Thoracic aorta (tissue), 2 donors: Measurements from ENCODE around the gene GART. TPM values are rescaled to one million over a fixed set of nuclear protein-coding genes. Genes with fewer than 3 reads are reported as not detected.
A peak's percentile ranks its signal among the peaks of the same experiment; 100 is the strongest.

Source experiments
- ATAC-seq: fragments of 150-250 bp; one replicate; pipeline ENCODE4 v1.8.0; 2017; ENCODE audit warnings: low read depth; ENCODE audit not compliant: insufficient number of reproducible peaks, low FRiP score
- DNase-seq: peaks from one replicate; pipeline ENCODE4 v3.0.0-alpha.2; 2020; ENCODE audit warnings: low spot score
- H3K27ac ChIP-seq, 2 donors: fragments of 200-600 bp; sonication (generic); 1 replicate in 1 of 2; 2 replicates in 1 of 2; pipeline ENCODE4 v1.5.1; 2016; ENCODE audit warnings: mild to moderate bottlenecking in 2 of 2, moderate library complexity in 2 of 2
- H3K27me3 ChIP-seq: fragments of 200-600 bp; sonication (generic); replicated peaks from 2 replicates; pipeline ENCODE4 v1.6.0; 2016; ENCODE audit warnings: mild to moderate bottlenecking; ENCODE audit not compliant: insufficient read depth
- H3K36me3 ChIP-seq: fragments of 200-600 bp; sonication (generic); one replicate; pipeline ENCODE4 v1.5.1; 2016
- H3K4me1 ChIP-seq, 2 donors: fragments of 200-600 bp; sonication (generic); 1 replicate in 1 of 2; 2 replicates in 1 of 2; pipeline versions ENCODE4 v1.5.1 to v1.6.0; 2016; ENCODE audit warnings: low read depth in 2 of 2, mild to moderate bottlenecking in 1 of 2; ENCODE audit not compliant: control insufficient read depth in 1 of 2
- H3K4me3 ChIP-seq: fragments of 200-600 bp; sonication (generic); 2 replicates; pipeline ENCODE4 v1.5.1; 2016; ENCODE audit warnings: mild to moderate bottlenecking
- H3K9me3 ChIP-seq: fragments of 200-600 bp; sonication (generic); 2 replicates; pipeline ENCODE4 v1.5.1; 2016
- total RNA-seq, 2 donors: library from RNA; depleted of rRNA; stranded (reverse); fragments of >200 nt; gene quantifications; one replicate each; pipeline versions ENCODE4 v1.1.0 to v1.2.3, GENCODE V29; 2016
- TF ChIP-seq, protein P1 (sequence below): fragments of 200-600 bp; sonication (generic); IDR thresholded peaks from one replicate; pipeline ENCODE4 v1.5.1; 2019; ENCODE audit warnings: antibody characterized with exemption

GART gene
- total RNA-seq, 2 donors from 2014 or later = 64.4 to 172 TPM

DNA sequence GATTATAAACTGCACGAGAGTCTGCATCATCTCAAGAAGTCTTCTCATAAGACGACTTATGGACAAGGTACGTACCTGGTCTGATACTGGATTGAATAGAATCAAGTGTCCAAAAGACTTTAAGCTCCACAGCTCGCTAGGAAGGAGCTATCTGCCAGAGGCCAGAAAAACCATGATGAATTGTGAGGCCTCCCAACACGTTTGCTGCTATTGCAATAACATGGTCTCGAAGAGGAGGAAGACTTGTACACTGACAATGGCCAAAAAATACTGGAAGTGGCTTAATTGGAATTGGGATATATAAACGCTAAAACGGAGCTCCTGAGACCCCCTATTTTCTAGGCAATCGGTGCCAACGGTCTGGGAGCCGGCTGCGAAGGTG lies 50.9 kb downstream of the GART start:
- Histone ChIP-seq H3K36me3 (no peaks in the 10 kb centered on the region), H3K4me1 (no peaks in the 10 kb centered on the region), H3K27ac (peak overlapping the region; percentile 55 to 68), H3K9me3 (no peaks in the 10 kb centered on the region), H3K4me3 (peak overlapping the region; percentile 77), H3K27me3 (no peaks in the 10 kb centered on the region)
- ATAC-seq (no peak), DNase-seq (no peak)
- TF ChIP-seq, protein P1, sequence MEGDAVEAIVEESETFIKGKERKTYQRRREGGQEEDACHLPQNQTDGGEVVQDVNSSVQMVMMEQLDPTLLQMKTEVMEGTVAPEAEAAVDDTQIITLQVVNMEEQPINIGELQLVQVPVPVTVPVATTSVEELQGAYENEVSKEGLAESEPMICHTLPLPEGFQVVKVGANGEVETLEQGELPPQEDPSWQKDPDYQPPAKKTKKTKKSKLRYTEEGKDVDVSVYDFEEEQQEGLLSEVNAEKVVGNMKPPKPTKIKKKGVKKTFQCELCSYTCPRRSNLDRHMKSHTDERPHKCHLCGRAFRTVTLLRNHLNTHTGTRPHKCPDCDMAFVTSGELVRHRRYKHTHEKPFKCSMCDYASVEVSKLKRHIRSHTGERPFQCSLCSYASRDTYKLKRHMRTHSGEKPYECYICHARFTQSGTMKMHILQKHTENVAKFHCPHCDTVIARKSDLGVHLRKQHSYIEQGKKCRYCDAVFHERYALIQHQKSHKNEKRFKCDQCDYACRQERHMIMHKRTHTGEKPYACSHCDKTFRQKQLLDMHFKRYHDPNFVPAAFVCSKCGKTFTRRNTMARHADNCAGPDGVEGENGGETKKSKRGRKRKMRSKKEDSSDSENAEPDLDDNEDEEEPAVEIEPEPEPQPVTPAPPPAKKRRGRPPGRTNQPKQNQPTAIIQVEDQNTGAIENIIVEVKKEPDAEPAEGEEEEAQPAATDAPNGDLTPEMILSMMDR = no peak

DNA sequence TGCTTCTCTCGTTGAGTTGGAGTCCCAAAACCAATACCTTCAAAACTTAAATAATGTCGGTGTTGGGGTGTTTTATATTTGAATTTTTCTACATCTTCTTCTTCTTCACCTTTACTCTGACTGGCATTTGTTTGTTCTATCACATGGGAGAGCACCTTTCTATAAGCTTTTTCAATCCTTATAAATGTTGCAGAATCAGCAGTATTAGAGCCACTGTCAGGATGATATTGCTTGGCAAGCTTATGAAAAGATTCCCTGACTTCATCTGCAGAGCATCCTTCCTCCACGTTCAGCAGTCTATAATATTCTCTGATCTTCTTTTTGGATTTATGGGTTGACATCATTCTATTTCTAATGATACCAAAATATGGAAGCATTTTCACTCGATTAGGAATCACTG lies 53.0 kb downstream of the GART start:
- ATAC-seq = no peak
- no peaks in the 10 kb centered on the region for H3K27me3 ChIP-seq
- TF ChIP-seq, protein P1 = no peak

DNA sequence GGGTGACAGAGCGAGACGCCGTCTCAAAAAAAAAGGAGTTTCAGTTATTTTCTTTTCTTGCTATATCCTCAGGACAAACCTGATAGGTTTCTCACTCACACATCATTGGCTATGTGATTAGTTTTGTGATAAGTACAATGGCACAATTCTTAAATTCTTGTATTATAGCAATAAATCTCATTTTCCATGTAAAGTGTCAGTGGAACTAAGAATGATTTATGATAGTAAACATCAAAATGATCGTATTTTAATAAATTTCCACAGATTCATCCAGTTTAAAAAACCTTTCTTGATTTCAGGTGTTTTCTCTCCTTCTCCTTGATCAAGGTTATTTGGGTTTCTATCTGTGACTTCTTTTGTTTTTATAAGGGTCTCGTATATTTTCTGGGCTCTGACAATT lies 53.9 kb downstream of the GART start:
- H3K4me3 ChIP-seq = no peak overlapping the region
- TF ChIP-seq, protein P1 = no peak
- DNase-seq (no peak), ATAC-seq (no peak)
- no peaks in the 10 kb centered on the region for H3K27me3 ChIP-seq
- no peaks in the 10 kb centered on the region for H3K36me3 ChIP-seq
- H3K4me1 ChIP-seq = no peaks in the 10 kb centered on the region
- H3K9me3 ChIP-seq = no peaks in the 10 kb centered on the region
- no peak overlapping the region for H3K27ac ChIP-seq

More for the DNA sequence above, 53.0 kb downstream of the GART start:
- DNase-seq = no peak
- Histone ChIP-seq H3K27ac (no peak overlapping the region), H3K9me3 (no peaks in the 10 kb centered on the region), H3K4me3 (no peak overlapping the region), H3K4me1 (no peaks in the 10 kb centered on the region), H3K36me3 (no peaks in the 10 kb centered on the region)

DNA sequence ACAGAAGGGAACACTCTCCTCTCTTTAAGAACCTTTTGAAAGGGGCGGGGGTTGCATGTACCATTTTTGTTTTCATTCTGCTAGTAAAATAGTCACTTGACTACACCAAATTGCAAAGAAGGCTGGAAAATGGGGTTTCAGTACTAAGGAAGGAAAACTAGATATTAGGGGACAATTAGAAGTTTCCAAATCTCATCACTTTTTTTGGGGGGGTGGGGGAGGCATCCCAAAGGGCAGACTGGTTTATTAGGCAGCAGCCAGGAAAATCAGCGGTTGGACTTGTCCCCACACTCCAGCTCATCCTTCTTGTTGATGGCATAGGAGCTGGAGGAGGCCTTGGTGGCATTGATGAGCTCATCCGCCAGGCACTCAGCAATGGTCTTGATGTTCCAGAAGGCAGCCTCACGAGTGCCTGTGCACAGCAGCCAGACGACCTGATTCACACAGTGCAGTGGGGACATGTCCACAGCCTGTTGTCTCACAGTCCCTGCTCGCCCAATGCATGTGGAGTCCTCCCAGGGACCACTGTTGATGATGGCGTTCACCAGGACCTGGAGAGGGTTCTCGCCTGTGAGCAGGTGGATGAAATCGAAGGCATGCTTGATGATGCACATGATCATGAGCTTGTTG lies 60.5 kb downstream of the GART start:
- DNase-seq = no peak
- TF ChIP-seq, protein P1 = no peak

DNA sequence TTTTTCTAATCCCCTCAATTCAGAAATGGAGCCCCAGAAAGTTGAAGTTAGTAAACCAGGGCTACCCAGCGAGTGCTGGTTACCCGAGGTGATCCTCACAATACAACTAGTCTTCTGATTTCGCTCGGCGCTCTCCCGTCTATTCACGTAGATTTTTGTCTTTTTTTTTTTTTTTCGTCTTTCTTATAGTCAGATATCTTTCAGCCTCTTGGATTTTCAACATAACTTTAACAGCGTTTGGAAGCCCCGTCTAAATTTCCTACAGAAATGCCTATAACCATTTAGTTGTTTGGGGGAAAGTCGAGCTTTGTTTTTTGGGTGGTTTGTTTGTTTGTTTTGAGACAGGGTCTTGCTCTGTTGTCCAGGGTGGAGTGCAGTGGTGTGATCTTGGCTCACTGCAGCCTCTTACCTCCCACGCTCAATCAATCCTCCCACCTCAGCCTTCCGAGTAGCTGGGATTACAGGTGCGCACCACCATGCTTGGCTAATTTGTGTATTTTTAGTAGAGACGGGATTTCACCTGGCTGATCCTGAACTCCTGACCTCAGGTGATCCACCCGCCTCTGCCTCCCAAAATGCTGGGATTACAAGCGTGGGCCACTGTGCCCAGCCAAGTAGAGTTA lies 61.3 kb downstream of the GART start:
- H3K9me3 ChIP-seq = no peaks in the 10 kb centered on the region
- H3K4me3 ChIP-seq = peak overlapping the region; percentile 94
- TF ChIP-seq, protein P1 = no peak
- peak overlapping the region; percentile 93 to 96 for H3K27ac ChIP-seq
- H3K36me3 ChIP-seq = no peaks in the 10 kb centered on the region
- H3K27me3 ChIP-seq = no peaks in the 10 kb centered on the region
- H3K4me1 ChIP-seq = peaks cover 11 to 16% of the 10 kb centered on the region in 2 donors
- no peak for ATAC-seq
- DNase-seq = no peak

More for the DNA sequence above, 60.5 kb downstream of the GART start:
- ATAC-seq = no peak
- Histone ChIP-seq H3K27ac (no peak overlapping the region), H3K27me3 (no peaks in the 10 kb centered on the region), H3K9me3 (no peaks in the 10 kb centered on the region), H3K36me3 (no peaks in the 10 kb centered on the region), H3K4me3 (no peak overlapping the region), H3K4me1 (peaks cover 11 to 16% of the 10 kb centered on the region in 2 donors)
